HG03520 (cell line): ENCODE measurements around the gene SEMA5B.

Source experiments
- ATAC-seq: cut with Tn5 transposase; IDR thresholded peaks from one replicate; pipeline ENCODE4 v1.9.1; 2021; ENCODE audit warnings: mild to moderate bottlenecking, moderate library complexity; ENCODE audit not compliant: unreplicated experiment

SEMA5B gene

GRCh38 chr3:122868322-122868721, 159.2 kb downstream of the SEMA5B start:
- no peak for ATAC-seq

- ATAC-seq = no peak
Observed at GRCh38 chr3:122864498-122864897, 163.1 kb downstream of the SEMA5B start.

GRCh38 chr3:122862381-122862780, 165.2 kb downstream of the SEMA5B start:
- no peak for ATAC-seq
